GM12878 (cell line): ENCODE results near the gene CLEC17A. TPM values are rescaled to one million over a fixed set of nuclear protein-coding genes. Genes with fewer than 3 reads are reported as not detected.

Experiments used
- ATAC-seq: fragments of 200-7000 bp; cut with Tn5 transposase; 3 replicates; pipeline ENCODE4 v1.9.1; 2020; ENCODE audit warnings: mild to moderate bottlenecking, moderate library complexity
- BruUV-seq: library from RNA; stranded (reverse); fragments of 400-500 nt; replicated peaks from 2 replicates; lab custom pipeline; 2021; lab: Mats Ljungman, UMichigan
- CTCF ChIA-PET: fragments of 300-600 bp; sonication (Branson Sonifier 250); formaldehyde crosslinking; extraction: SDS; loops from one replicate; lab custom pipeline; 2021; ENCODE audit warnings: inconsistent platforms; lab: Yijun Ruan, JAX
- POLR2A ChIA-PET: fragments of 350-600 bp; formaldehyde crosslinking; extraction: SDS; loops from one replicate; lab custom pipeline; 2021; ENCODE audit warnings: inconsistent platforms; lab: Charles Lee
- RAD21 ChIA-PET: fragments of 300-600 bp; sonication (Branson Sonifier 250); formaldehyde crosslinking; loops from one replicate; lab custom pipeline; 2023; ENCODE audit warnings: antibody characterized with exemption; ENCODE audit not compliant: unreplicated experiment; lab: Charles Lee
- SMC1A ChIA-PET: fragments of 300-600 bp; sonication (Branson Sonifier 250); formaldehyde crosslinking; loops from one replicate; lab custom pipeline; 2023; ENCODE audit not compliant: unreplicated experiment, uncharacterized antibody; lab: Charles Lee
- DNase-seq: peaks from one replicate; pipeline ENCODE4 v3.0.0-alpha.2; 2011; ENCODE audit warnings: low read depth, low spot score
- FAIRE-seq: peaks from 3 replicates; lab custom pipeline; 2011; peaks lifted over from hg19 to GRCh38; lab: Jason Lieb, UNC
- H2AFZ ChIP-seq: 2 replicates; pipeline ENCODE4 v1.6.0; 2011; ENCODE audit warnings: low read depth, low read length, control low read depth; ENCODE audit not compliant: control insufficient read depth
- H3K27ac ChIP-seq: 2 replicates; pipeline ENCODE4 v1.5.1; 2011; ENCODE audit warnings: control low read depth; ENCODE audit not compliant: control insufficient read depth, insufficient read depth
- H3K27me3 ChIP-seq, 2 experiments: replicated peaks in 1 of 2; 2 replicates each; pipeline versions ENCODE4 v1.6.0 to v1.6.1; 2011; ENCODE audit warnings: low read length in 1 of 2; ENCODE audit not compliant: control insufficient read depth in 2 of 2, insufficient read depth in 2 of 2
- H3K36me3 ChIP-seq, 2 experiments: 2 replicates each; pipeline ENCODE4 v1.5.1; 2011; ENCODE audit warnings: low read length in 1 of 2; ENCODE audit not compliant: control insufficient read depth in 2 of 2, insufficient read depth in 2 of 2
- H3K4me1 ChIP-seq: 2 replicates; pipeline ENCODE4 v1.6.1; 2011; ENCODE audit warnings: mild to moderate bottlenecking, low read length, moderate library complexity, mixed read lengths; ENCODE audit not compliant: control insufficient read depth, insufficient read depth
- H3K4me2 ChIP-seq: 2 replicates; pipeline ENCODE4 v1.6.0; 2011; ENCODE audit warnings: control low read depth; ENCODE audit not compliant: control insufficient read depth, insufficient read depth
- H3K4me3 ChIP-seq: fragments of 200-600 bp; sonication (generic); 2 replicates; pipeline ENCODE4 v1.5.1; 2016
- H3K79me2 ChIP-seq: 2 replicates; pipeline ENCODE4 v1.6.0; 2011; ENCODE audit warnings: low read length; ENCODE audit not compliant: control insufficient read depth, insufficient read depth
- H3K9ac ChIP-seq: 2 replicates; pipeline ENCODE4 v1.8.0; 2011; ENCODE audit warnings: low read length, control low read depth, mixed read lengths; ENCODE audit not compliant: control insufficient read depth, insufficient read depth
- H3K9me3 ChIP-seq: replicated peaks from 3 replicates; pipeline ENCODE4 v1.5.1; 2011; ENCODE audit warnings: mild to moderate bottlenecking, low read length; ENCODE audit not compliant: control insufficient read depth, insufficient read depth
- H4K20me1 ChIP-seq: 2 replicates; pipeline ENCODE4 v1.6.0; 2011; ENCODE audit not compliant: control insufficient read depth, insufficient read depth
- CHD1 ChIP-seq: IDR thresholded peaks from 2 replicates; pipeline ENCODE4 v1.6.1; 2012; ENCODE audit warnings: low read depth, low read length, improper control_type of control experiment
- IKZF1 ChIP-seq: fragments of 450-650 bp; conservative IDR thresholded peaks from 2 replicates; pipeline ENCODE4 v1.6.1; 2017; ENCODE audit warnings: antibody characterized with exemption, mild to moderate bottlenecking
- KDM1A ChIP-seq: fragments of 200-600 bp; sonication (generic); IDR thresholded peaks from 2 replicates; pipeline ENCODE4 v1.6.1; 2016; ENCODE audit warnings: borderline replicate concordance
- PAX5 ChIP-seq: IDR thresholded peaks from 2 replicates; pipeline ENCODE4 v1.6.1; 2011; ENCODE audit warnings: low read depth, low read length, borderline replicate concordance
- POLR2AphosphoS2 ChIP-seq: IDR thresholded peaks from 2 replicates; pipeline ENCODE4 v1.6.1; 2011; ENCODE audit warnings: low read depth, mild to moderate bottlenecking, low read length, improper control_type of control experiment, moderate library complexity
- RAD21 ChIP-seq: IDR thresholded peaks from 2 replicates; pipeline ENCODE4 v1.6.1; 2011; ENCODE audit warnings: mild to moderate bottlenecking, low read depth, low read length, moderate library complexity; ENCODE audit not compliant: insufficient read depth
- RBBP5 ChIP-seq: fragments of 200-600 bp; sonication (generic); conservative IDR thresholded peaks from 2 replicates; pipeline ENCODE4 v1.6.1; 2016
- SREBF1 ChIP-seq: IDR thresholded peaks from 2 replicates; pipeline ENCODE4 v1.6.1; 2012; ENCODE audit warnings: mild to moderate bottlenecking, low read length
- ZNF24 ChIP-seq: fragments of 450-650 bp; IDR thresholded peaks from 2 replicates; pipeline ENCODE4 v1.6.1; 2017; ENCODE audit warnings: antibody characterized with exemption, mild to moderate bottlenecking
- ZZZ3 ChIP-seq: IDR thresholded peaks from 2 replicates; pipeline ENCODE4 v1.6.1; 2011; ENCODE audit warnings: low read depth; ENCODE audit not compliant: control insufficient read depth, insufficient read length
- WGBS: methylation state at CpG from one replicate; pipeline ENCODE4 v1.1.6; 2016; ENCODE audit warnings: low lambda C conversion rate; ENCODE audit not compliant: insufficient replicate concordance, insufficient coverage; ENCODE audit errors: missing lambda C conversion rate; 5-methylcytosine and 5-hydroxymethylcytosine counted together
- in situ Hi-C: fragments of 300-500 bp; cut with MboI; formaldehyde crosslinking; loops from 9 replicates; pipeline ENCODE4 v1.14.3; 2018; ENCODE audit warnings: mixed read lengths
- intact Hi-C: fragments of 100-400 bp; cut with micrococcal nuclease; formaldehyde crosslinking; loops from one replicate; pipeline ENCODE4 v1.14.2; 2022; ENCODE audit not compliant: unreplicated experiment
- polyA plus RNA-seq, 11 experiments: library from polyadenylated mRNA; depleted of rRNA in 4 of 11; unstranded in 6 of 11; stranded (reverse) in 5 of 11; fragments of >200 nt; fragmentation: Nextera tagmentation in 4 of 11; fragmentation: Illumina TruSeq in 1 of 11; extraction: Ambion mirVana in 4 of 11; extraction: Trizol in 1 of 11; gene quantifications; 1 replicate in 1 of 11; 2 replicates in 10 of 11; pipeline versions ENCODE4 v1.2.1 to v1.2.3, GENCODE V29; 2011 to 2016; ENCODE audit warnings: inconsistent platforms in 2 of 11, missing spikeins in 2 of 11, low read depth in 1 of 11
- total RNA-seq, 4 experiments: library from RNA; depleted of rRNA in 3 of 4; stranded (reverse); fragments of >200 nt in 3 of 4; fragmentation: Illumina TruSeq in 1 of 4; extraction: Trizol in 1 of 4; gene quantifications; 2 replicates each; pipeline versions ENCODE4 v1.2.1 to v1.2.3, GENCODE V29; 2013 to 2021
- TF ChIP-seq, protein P1 (sequence below): IDR thresholded peaks from 2 replicates; pipeline ENCODE4 v1.6.1; 2011; ENCODE audit warnings: low read depth, mild to moderate bottlenecking, low read length, moderate library complexity, borderline replicate concordance; ENCODE audit errors: extremely low read depth
- TF ChIP-seq, protein P2 (sequence below): fragments of 450-650 bp; IDR thresholded peaks from 2 replicates; pipeline ENCODE4 v1.6.1; 2014; ENCODE audit warnings: mild to moderate bottlenecking
- TF ChIP-seq, protein P3 (sequence below): fragments of 450-650 bp; IDR thresholded peaks from 2 replicates; pipeline ENCODE4 v1.6.1; 2016; ENCODE audit warnings: mild to moderate bottlenecking, moderate library complexity, borderline replicate concordance
- TF ChIP-seq, protein P4 (sequence below): fragments of 450-650 bp; IDR thresholded peaks from 2 replicates; pipeline ENCODE4 v1.6.1; 2018; ENCODE audit warnings: borderline replicate concordance, mild to moderate bottlenecking; ENCODE audit not compliant: partially characterized antibody

The CLEC17A gene
- total and polyA plus RNA-seq, 10 of the 15 experiments (the other 5 are each of a cell fraction or from before 2014, with no cell fraction given), result 12.9 to 131 (median 97.3) TPM

DNA sequence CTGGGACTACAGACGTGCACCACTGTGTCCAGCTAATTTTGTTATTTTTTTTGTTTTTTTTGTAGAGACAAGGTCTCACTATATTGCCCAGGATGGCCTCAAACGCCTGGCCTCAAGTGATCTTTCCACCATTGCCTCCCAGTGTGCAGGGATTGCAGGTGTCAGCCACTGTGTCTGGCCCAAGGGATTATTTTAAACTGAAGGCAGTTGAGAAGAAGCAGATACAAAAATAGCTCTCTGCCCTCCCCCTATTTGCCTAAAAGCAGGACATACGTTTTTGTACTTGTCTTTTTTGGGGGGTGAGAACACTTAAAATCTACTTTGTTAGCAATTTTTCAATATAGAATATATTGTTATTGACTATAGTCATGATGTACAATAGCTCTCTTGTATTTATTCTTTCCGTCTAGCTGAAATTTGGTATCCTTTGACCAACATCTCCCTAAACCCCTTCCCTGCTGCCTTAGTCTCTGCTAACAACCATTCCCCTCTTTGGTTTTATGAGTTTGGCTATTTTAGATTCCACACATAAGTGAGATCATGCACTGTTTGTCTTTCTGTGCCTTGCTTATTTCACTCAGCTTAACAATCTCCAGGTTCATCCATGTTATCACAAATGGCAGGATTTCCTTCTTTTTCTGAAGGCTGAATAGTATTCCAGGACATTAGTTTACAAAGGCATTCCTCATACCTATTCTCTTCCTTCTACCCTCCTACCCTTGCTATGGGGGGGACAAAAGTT is 56.8 kb downstream of the CLEC17A start:
- in situ Hi-C loops (no loop called here), intact Hi-C loops (no loop called here)
- ChIA-PET CTCF (interaction anchor here (0.6 to 1.5 kb wide), 2 partner anchors 28 to 66 kb away, joined by 3 read pairs; no protein-coding TSS in a partner anchor), POLR2A (no interaction called here), SMC1A (interaction anchor here (1.1 to 1.2 kb wide), 2 partner anchors 16 to 49 kb away, joined by 3 to 4 read pairs; no protein-coding TSS in a partner anchor), RAD21 (no interaction called here)
- H4K20me1 ChIP-seq, result no peaks in the 10 kb centered on the region
- no peaks in the 10 kb centered on the region; the same call in 2 of the 3 replicates for H3K9me3 ChIP-seq
- H3K79me2 ChIP-seq, result no peaks in the 10 kb centered on the region
- 23% methylated on average over 4 of the region's 4 CpGs for WGBS
- no peak overlapping the region for H3K9ac ChIP-seq
- no peak overlapping the region for H3K27ac ChIP-seq
- H2AFZ ChIP-seq, result no peak overlapping the region
- DNase-seq (no peak), FAIRE-seq (no peak), ATAC-seq (no peak)
- no TSS peak for BruUV-seq
- H3K4me3 ChIP-seq, result no peak overlapping the region
- H3K4me2 ChIP-seq, result no peak overlapping the region
- no peaks in the 10 kb centered on the region for H3K27me3 ChIP-seq
- no peaks in the 10 kb centered on the region for H3K36me3 ChIP-seq
- H3K4me1 ChIP-seq, result no peaks in the 10 kb centered on the region
- TF ChIP-seq CHD1 (no peak), PAX5 (no peak), ZNF24 (no peak), KDM1A (no peak), RBBP5 (no peak), ZZZ3 (no peak), POLR2AphosphoS2 (no peak), IKZF1 (no peak), SREBF1 (no peak), RAD21 (no peak)
- TF ChIP-seq, protein P1, sequence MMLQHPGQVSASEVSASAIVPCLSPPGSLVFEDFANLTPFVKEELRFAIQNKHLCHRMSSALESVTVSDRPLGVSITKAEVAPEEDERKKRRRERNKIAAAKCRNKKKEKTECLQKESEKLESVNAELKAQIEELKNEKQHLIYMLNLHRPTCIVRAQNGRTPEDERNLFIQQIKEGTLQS, result no peak
- TF ChIP-seq, protein P2, sequence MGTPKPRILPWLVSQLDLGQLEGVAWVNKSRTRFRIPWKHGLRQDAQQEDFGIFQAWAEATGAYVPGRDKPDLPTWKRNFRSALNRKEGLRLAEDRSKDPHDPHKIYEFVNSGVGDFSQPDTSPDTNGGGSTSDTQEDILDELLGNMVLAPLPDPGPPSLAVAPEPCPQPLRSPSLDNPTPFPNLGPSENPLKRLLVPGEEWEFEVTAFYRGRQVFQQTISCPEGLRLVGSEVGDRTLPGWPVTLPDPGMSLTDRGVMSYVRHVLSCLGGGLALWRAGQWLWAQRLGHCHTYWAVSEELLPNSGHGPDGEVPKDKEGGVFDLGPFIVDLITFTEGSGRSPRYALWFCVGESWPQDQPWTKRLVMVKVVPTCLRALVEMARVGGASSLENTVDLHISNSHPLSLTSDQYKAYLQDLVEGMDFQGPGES, result no peak
- TF ChIP-seq, protein P3, sequence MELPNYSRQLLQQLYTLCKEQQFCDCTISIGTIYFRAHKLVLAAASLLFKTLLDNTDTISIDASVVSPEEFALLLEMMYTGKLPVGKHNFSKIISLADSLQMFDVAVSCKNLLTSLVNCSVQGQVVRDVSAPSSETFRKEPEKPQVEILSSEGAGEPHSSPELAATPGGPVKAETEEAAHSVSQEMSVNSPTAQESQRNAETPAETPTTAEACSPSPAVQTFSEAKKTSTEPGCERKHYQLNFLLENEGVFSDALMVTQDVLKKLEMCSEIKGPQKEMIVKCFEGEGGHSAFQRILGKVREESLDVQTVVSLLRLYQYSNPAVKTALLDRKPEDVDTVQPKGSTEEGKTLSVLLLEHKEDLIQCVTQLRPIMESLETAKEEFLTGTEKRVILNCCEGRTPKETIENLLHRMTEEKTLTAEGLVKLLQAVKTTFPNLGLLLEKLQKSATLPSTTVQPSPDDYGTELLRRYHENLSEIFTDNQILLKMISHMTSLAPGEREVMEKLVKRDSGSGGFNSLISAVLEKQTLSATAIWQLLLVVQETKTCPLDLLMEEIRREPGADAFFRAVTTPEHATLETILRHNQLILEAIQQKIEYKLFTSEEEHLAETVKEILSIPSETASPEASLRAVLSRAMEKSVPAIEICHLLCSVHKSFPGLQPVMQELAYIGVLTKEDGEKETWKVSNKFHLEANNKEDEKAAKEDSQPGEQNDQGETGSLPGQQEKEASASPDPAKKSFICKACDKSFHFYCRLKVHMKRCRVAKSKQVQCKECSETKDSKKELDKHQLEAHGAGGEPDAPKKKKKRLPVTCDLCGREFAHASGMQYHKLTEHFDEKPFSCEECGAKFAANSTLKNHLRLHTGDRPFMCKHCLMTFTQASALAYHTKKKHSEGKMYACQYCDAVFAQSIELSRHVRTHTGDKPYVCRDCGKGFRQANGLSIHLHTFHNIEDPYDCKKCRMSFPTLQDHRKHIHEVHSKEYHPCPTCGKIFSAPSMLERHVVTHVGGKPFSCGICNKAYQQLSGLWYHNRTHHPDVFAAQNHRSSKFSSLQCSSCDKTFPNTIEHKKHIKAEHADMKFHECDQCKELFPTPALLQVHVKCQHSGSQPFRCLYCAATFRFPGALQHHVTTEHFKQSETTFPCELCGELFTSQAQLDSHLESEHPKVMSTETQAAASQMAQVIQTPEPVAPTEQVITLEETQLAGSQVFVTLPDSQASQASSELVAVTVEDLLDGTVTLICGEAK, result no peak
- TF ChIP-seq, protein P4, sequence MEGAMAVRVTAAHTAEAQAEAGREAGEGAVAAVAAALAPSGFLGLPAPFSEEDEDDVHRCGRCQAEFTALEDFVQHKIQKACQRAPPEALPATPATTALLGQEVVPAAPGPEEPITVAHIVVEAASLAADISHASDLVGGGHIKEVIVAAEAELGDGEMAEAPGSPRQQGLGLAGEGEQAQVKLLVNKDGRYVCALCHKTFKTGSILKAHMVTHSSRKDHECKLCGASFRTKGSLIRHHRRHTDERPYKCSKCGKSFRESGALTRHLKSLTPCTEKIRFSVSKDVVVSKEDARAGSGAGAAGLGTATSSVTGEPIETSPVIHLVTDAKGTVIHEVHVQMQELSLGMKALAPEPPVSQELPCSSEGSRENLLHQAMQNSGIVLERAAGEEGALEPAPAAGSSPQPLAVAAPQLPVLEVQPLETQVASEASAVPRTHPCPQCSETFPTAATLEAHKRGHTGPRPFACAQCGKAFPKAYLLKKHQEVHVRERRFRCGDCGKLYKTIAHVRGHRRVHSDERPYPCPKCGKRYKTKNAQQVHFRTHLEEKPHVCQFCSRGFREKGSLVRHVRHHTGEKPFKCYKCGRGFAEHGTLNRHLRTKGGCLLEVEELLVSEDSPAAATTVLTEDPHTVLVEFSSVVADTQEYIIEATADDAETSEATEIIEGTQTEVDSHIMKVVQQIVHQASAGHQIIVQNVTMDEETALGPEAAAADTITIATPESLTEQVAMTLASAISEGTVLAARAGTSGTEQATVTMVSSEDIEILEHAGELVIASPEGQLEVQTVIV, result no peak
